Astrocyte (in vitro differentiated cells and primary cell): ENCODE data around the gene C15orf62. TPM values are rescaled to one million over a fixed set of nuclear protein-coding genes. Genes with fewer than 3 reads are reported as not detected.

Source experiments
- DNase-seq: peaks from one replicate; pipeline ENCODE4 v3.0.0-alpha.2; 2010; ENCODE audit warnings: low read depth
- FAIRE-seq: peaks from 2 replicates; lab custom pipeline; 2011; peaks lifted over from hg19 to GRCh38; lab: Jason Lieb, UNC
- H2AFZ ChIP-seq: 2 replicates; pipeline ENCODE4 v1.6.0; 2012; ENCODE audit warnings: low read depth, low read length, inconsistent platforms
- H3K27ac ChIP-seq: 2 replicates; pipeline ENCODE4 v1.5.1; 2011; ENCODE audit warnings: low read depth, low read length, inconsistent platforms
- H3K27me3 ChIP-seq: 2 replicates; pipeline ENCODE4 v1.6.0; 2011; ENCODE audit warnings: low read length, inconsistent platforms; ENCODE audit not compliant: insufficient read depth
- H3K36me3 ChIP-seq: 2 replicates; pipeline ENCODE4 v1.5.1; 2011; ENCODE audit warnings: low read length, inconsistent platforms; ENCODE audit not compliant: insufficient read depth
- H3K4me1 ChIP-seq: 2 replicates; pipeline ENCODE4 v1.5.1; 2011; ENCODE audit warnings: low read length, inconsistent platforms; ENCODE audit not compliant: insufficient read depth
- H3K4me2 ChIP-seq: 2 replicates; pipeline ENCODE4 v1.6.0; 2012; ENCODE audit warnings: low read length, inconsistent platforms
- H3K4me3 ChIP-seq: 2 replicates; pipeline ENCODE4 v1.5.1; 2011; ENCODE audit warnings: low read depth, mild to moderate bottlenecking, low read length, inconsistent platforms; ENCODE audit not compliant: insufficient read depth
- H3K79me2 ChIP-seq: 2 replicates; pipeline ENCODE4 v1.6.0; 2012; ENCODE audit warnings: mild to moderate bottlenecking, low read length, inconsistent platforms; ENCODE audit not compliant: insufficient read depth
- H3K9ac ChIP-seq: 2 replicates; pipeline ENCODE4 v1.6.0; 2012; ENCODE audit warnings: mild to moderate bottlenecking, low read length, inconsistent platforms
- H3K9me3 ChIP-seq: 2 replicates; pipeline ENCODE4 v1.5.1; 2012; ENCODE audit warnings: low read depth, mild to moderate bottlenecking, low read length, inconsistent platforms; ENCODE audit not compliant: insufficient read depth
- H4K20me1 ChIP-seq: 2 replicates; pipeline ENCODE4 v1.6.0; 2012; ENCODE audit warnings: low read length, inconsistent platforms; ENCODE audit not compliant: insufficient read depth
- H3K27ac Mint-ChIP-seq: one replicate; pipeline ENCODE4 v1.8.0; 2021; ENCODE audit warnings: mild to moderate bottlenecking, mixed read lengths; ENCODE audit not compliant: unreplicated experiment
- H3K27me3 Mint-ChIP-seq: one replicate; pipeline ENCODE4 v1.8.0; 2021; ENCODE audit warnings: low read depth, mixed read lengths; ENCODE audit not compliant: unreplicated experiment
- H3K36me3 Mint-ChIP-seq: one replicate; pipeline ENCODE4 v1.8.0; 2021; ENCODE audit warnings: low read depth, mixed read lengths; ENCODE audit not compliant: unreplicated experiment
- H3K4me1 Mint-ChIP-seq: one replicate; pipeline ENCODE4 v1.8.0; 2021; ENCODE audit warnings: low read depth, mixed read lengths; ENCODE audit not compliant: unreplicated experiment
- H3K4me3 Mint-ChIP-seq: one replicate; pipeline ENCODE4 v1.8.0; 2021; ENCODE audit warnings: mild to moderate bottlenecking, moderate library complexity, mixed read lengths; ENCODE audit not compliant: unreplicated experiment
- H3K9me3 Mint-ChIP-seq: one replicate; pipeline ENCODE4 v1.8.0; 2021; ENCODE audit warnings: mild to moderate bottlenecking, mixed read lengths; ENCODE audit not compliant: unreplicated experiment
- CTCF ChIP-seq: IDR thresholded peaks from 2 replicates; pipeline ENCODE4 v1.5.1; 2011; ENCODE audit warnings: low read depth, mild to moderate bottlenecking, inconsistent platforms, low read length, moderate library complexity; ENCODE audit not compliant: insufficient read depth
- EZH2 ChIP-seq: IDR thresholded peaks from 2 replicates; pipeline ENCODE4 v1.6.1; 2012; ENCODE audit warnings: mild to moderate bottlenecking, low read length, inconsistent platforms; ENCODE audit not compliant: insufficient read depth
- total RNA-seq: library from RNA; stranded (reverse); gene quantifications from 2 replicates; pipeline ENCODE4 v1.2.1, GENCODE V29; 2021

The C15orf62 gene
- total RNA-seq, 1 donor from 2014 or later, result not detected

- Histone ChIP-seq H3K4me3 (no peak overlapping the region), H3K36me3 (peaks cover 14% of the 10 kb centered on the region), H3K4me1 (peaks cover 31% of the 10 kb centered on the region), H3K9ac (no peak overlapping the region), H3K9me3 (no peaks in the 10 kb centered on the region), H3K27me3 (no peaks in the 10 kb centered on the region), H4K20me1 (peaks cover 25% of the 10 kb centered on the region), H3K27ac (no peak overlapping the region), H3K79me2 (no peaks in the 10 kb centered on the region), H3K4me2 (no peak overlapping the region), H2AFZ (no peak overlapping the region)
- H3K36me3 Mint-ChIP-seq, result peaks cover 20% of the 10 kb centered on the region
- TF ChIP-seq EZH2, result no peak
- TF ChIP-seq CTCF, result no peak
- FAIRE-seq (no peak), DNase-seq (no peak)
- H3K27ac Mint-ChIP-seq, result no peak overlapping the region
- peaks cover 17% of the 10 kb centered on the region for H3K4me1 Mint-ChIP-seq
- H3K4me3 Mint-ChIP-seq, result no peak overlapping the region
- H3K27me3 Mint-ChIP-seq, result no peaks in the 10 kb centered on the region
- no peaks in the 10 kb centered on the region for H3K9me3 Mint-ChIP-seq
These were observed 2.2 kb downstream of the C15orf62 start for GRCh38 chr15:40772014-40772413.

GRCh38 chr15:40773496-40773895 is 3.7 kb downstream of the C15orf62 start:
- H3K4me3 ChIP-seq, result no peak overlapping the region
- no peaks in the 10 kb centered on the region for H3K27me3 Mint-ChIP-seq
- H3K27me3 ChIP-seq, result no peaks in the 10 kb centered on the region
- peaks cover 22% of the 10 kb centered on the region for H3K4me1 ChIP-seq
- no peaks in the 10 kb centered on the region for H3K9me3 Mint-ChIP-seq
- TF ChIP-seq CTCF (no peak), EZH2 (no peak)
- no peak overlapping the region for H3K27ac Mint-ChIP-seq
- peaks cover 14% of the 10 kb centered on the region for H3K4me1 Mint-ChIP-seq
- no peak overlapping the region for H3K27ac ChIP-seq
- H2AFZ ChIP-seq, result no peak overlapping the region
- H4K20me1 ChIP-seq, result peaks cover 21% of the 10 kb centered on the region
- no peak overlapping the region for H3K9ac ChIP-seq
- peaks cover 14% of the 10 kb centered on the region for H3K36me3 ChIP-seq
- no peak for FAIRE-seq
- H3K79me2 ChIP-seq, result no peaks in the 10 kb centered on the region
- H3K4me3 Mint-ChIP-seq, result no peak overlapping the region
- DNase-seq, result no peak
- H3K36me3 Mint-ChIP-seq, result peaks cover 20% of the 10 kb centered on the region
- H3K4me2 ChIP-seq, result no peak overlapping the region
- H3K9me3 ChIP-seq, result no peaks in the 10 kb centered on the region

GRCh38 chr15:40773902-40774301 is 4.1 kb downstream of the C15orf62 start:
- no peaks in the 10 kb centered on the region for H3K27me3 ChIP-seq
- no peak overlapping the region for H3K9ac ChIP-seq
- no peak for TF ChIP-seq CTCF
- no peak for TF ChIP-seq EZH2
- peaks cover 15% of the 10 kb centered on the region for H3K36me3 ChIP-seq
- H3K27ac Mint-ChIP-seq, result no peak overlapping the region
- H4K20me1 ChIP-seq, result peaks cover 17% of the 10 kb centered on the region
- peaks cover 18% of the 10 kb centered on the region for H3K4me1 ChIP-seq
- DNase-seq, result no peak
- H3K79me2 ChIP-seq, result no peaks in the 10 kb centered on the region
- no peak overlapping the region for H3K4me3 ChIP-seq
- no peak overlapping the region for H3K27ac ChIP-seq
- no peak overlapping the region for H3K4me2 ChIP-seq
- H3K4me1 Mint-ChIP-seq, result peaks cover 14% of the 10 kb centered on the region
- no peak overlapping the region for H2AFZ ChIP-seq
- no peaks in the 10 kb centered on the region for H3K27me3 Mint-ChIP-seq
- FAIRE-seq, result no peak
- peaks cover 20% of the 10 kb centered on the region for H3K36me3 Mint-ChIP-seq
- H3K4me3 Mint-ChIP-seq, result no peak overlapping the region
- H3K9me3 Mint-ChIP-seq, result no peaks in the 10 kb centered on the region
- H3K9me3 ChIP-seq, result no peaks in the 10 kb centered on the region
